Muscle of back (tissue), 11 donors: Measurements from ENCODE around the gene ALOX15. TPM values are rescaled to one million over a fixed set of nuclear protein-coding genes. Genes with fewer than 3 reads are reported as not detected.
A peak's percentile ranks its signal among the peaks of the same experiment; 100 is the strongest.
"Not testable (repeated sequence)": the region's sequence is repeated elsewhere in the genome, so short reads cannot be mapped to it uniquely, and the experiment has no call there.

ENCODE experiments used
- DNase-seq, 3 donors: peaks; one replicate each; pipeline versions ENCODE4 v3.0.0 to v3.0.0-alpha.2; 2013
- polyA plus RNA-seq, 10 donors: library from polyadenylated mRNA; unstranded; fragments of 120-200 nt; gene quantifications; one replicate each; pipeline ENCODE4 v1.2.1, GENCODE V29; 2013; ENCODE audit not compliant: insufficient read length in 10 of 10

The ALOX15 gene
- polyA plus RNA-seq, 10 donors, result 0.25 to 1.1 (median 0.44) TPM

- no peak for DNase-seq
These were observed 23.7 kb downstream of the ALOX15 start for GRCh38 chr17:4617590-4618351.

GRCh38 chr17:4617090-4617489 lies 24.4 kb downstream of the ALOX15 start:
- DNase-seq, result no peak

GRCh38 chr17:4616476-4616875 lies 25.0 kb downstream of the ALOX15 start:
- no peak for DNase-seq

GRCh38 chr17:4610656-4611055 lies 30.8 kb downstream of the ALOX15 start:
- DNase-seq, result no peak

GRCh38 chr17:4610162-4610561 lies 31.3 kb downstream of the ALOX15 start:
- DNase-seq, result no peak

- DNase-seq, result no peak
These were observed 31.7 kb downstream of the ALOX15 start for GRCh38 chr17:4609761-4610160.

GRCh38 chr17:4607773-4608187 lies 33.7 kb downstream of the ALOX15 start:
- DNase-seq, result peak in 2 of 3 donors; percentile 75 to 86

- no peak for DNase-seq
These were observed 34.2 kb downstream of the ALOX15 start for GRCh38 chr17:4607261-4607741.

- no peak for DNase-seq
These were observed 35.7 kb downstream of the ALOX15 start for GRCh38 chr17:4605826-4606225.

GRCh38 chr17:4604736-4605135 lies 36.7 kb downstream of the ALOX15 start:
- DNase-seq, result not testable (repeated sequence)

- DNase-seq, result peak; percentile 80 to 87 (median 82)
These were observed 37.3 kb downstream of the ALOX15 start for GRCh38 chr17:4604111-4604644.

- DNase-seq, result no peak
These were observed 39.4 kb downstream of the ALOX15 start for GRCh38 chr17:4602041-4602440.

GRCh38 chr17:4601326-4601725 lies 40.2 kb downstream of the ALOX15 start:
- DNase-seq, result no peak

- peak; percentile 65 to 74 (median 67) for DNase-seq
These were observed 40.9 kb downstream of the ALOX15 start for GRCh38 chr17:4600563-4600962.

GRCh38 chr17:4599505-4600281 lies 41.8 kb downstream of the ALOX15 start:
- peak in 1 of 3 donors; percentile 86 for DNase-seq

GRCh38 chr17:4598776-4599504 lies 42.5 kb downstream of the ALOX15 start:
- peak; percentile 48 to 82 (median 58) for DNase-seq

- DNase-seq, result no peak
These were observed 43.5 kb downstream of the ALOX15 start for GRCh38 chr17:4597975-4598374.

GRCh38 chr17:4596636-4597380 lies 44.7 kb downstream of the ALOX15 start:
- no peak for DNase-seq

GRCh38 chr17:4595685-4596342 lies 45.7 kb downstream of the ALOX15 start:
- not testable (repeated sequence) for DNase-seq

- DNase-seq, result no peak
These were observed 46.4 kb downstream of the ALOX15 start for GRCh38 chr17:4594931-4595684.
